GM21576 (cell line): ENCODE measurements around the gene CASP7.
A peak's percentile ranks its signal among the peaks of the same experiment; 100 is the strongest.

Experiments
- ATAC-seq: cut with Tn5 transposase; IDR thresholded peaks from one replicate; pipeline ENCODE4 v1.9.1; 2021; ENCODE audit warnings: mild to moderate bottlenecking, moderate library complexity; ENCODE audit not compliant: unreplicated experiment

The CASP7 gene

DNA sequence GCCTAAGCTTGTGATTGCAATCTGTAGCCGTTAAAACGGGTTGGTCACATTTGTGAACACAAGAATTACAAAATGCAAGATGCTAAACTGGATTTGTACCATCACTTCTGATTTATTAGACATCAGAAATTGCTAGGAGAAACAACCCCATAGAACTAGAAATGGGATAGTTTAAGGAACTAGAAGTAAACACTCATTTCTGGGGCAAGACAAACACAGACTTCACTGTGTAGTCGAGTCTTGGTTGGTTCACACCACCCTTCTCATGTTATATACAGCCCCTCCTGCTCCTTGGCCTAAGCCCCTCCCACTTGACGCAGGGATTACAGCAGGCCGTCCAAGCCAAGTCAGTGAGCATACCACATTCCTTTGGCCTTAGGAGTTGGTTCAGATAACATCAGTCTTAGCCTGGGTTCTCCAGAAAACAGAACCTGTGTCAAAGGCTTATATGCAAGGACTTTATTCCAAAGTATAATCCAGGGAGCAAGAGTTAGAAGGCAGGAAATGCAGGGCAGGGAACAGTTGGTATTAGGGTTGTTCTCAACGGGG, 13.8 kb upstream of the CASP7 start:
- no peak for ATAC-seq

- ATAC-seq = peak; percentile 71
Observed at GRCh38 chr10:113666682-113667252, 12.9 kb upstream of the CASP7 start.

- ATAC-seq = peak; percentile 22
Observed at GRCh38 chr10:113680190-113681111, 739 bp downstream of the CASP7 start.

- ATAC-seq = peak; percentile 55
Observed at GRCh38 chr10:113681533-113682470, 2.1 kb downstream of the CASP7 start.

DNA sequence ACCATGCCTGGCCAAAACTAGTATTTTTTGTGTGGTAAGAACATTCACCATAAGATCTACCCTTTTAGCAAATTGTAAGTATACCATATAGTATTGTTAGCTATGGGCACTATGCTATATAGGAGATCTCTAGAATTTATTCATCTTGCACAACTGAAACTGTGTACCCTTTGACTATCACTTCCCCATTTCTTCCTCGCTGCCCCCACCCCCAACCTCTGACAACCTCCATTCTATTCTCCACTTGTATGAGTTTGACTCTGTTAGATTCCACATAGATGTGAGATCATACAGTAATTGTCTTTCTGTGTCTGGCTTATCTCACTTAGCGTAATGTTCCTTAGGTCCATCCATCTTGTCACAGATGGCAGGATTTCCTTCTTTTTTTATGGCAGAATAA, 3.6 kb downstream of the CASP7 start:
- no peak for ATAC-seq

GRCh38 chr10:113686028-113686427, 6.3 kb downstream of the CASP7 start:
- no peak for ATAC-seq

DNA sequence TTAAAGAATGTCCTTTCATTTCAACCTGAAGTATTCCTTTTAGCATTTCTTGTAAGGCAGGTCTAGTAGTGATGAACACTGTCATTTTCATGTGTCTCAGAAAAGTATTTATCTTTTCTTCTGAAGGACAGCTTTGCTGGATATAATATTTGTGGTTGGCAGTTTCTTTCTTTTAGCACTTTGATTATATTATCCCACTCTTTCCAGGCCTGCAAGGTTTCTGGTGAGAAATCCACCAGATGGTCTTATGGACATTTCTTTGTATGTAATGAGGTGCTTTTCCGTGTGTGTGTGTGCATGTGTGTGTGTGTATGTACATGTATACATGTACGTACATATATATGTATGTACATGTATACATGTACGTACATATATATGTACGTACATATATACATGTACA, 7.3 kb downstream of the CASP7 start:
- ATAC-seq = no peak

- ATAC-seq = no peak
Observed at GRCh38 chr10:113689057-113689456, 9.3 kb downstream of the CASP7 start.

DNA sequence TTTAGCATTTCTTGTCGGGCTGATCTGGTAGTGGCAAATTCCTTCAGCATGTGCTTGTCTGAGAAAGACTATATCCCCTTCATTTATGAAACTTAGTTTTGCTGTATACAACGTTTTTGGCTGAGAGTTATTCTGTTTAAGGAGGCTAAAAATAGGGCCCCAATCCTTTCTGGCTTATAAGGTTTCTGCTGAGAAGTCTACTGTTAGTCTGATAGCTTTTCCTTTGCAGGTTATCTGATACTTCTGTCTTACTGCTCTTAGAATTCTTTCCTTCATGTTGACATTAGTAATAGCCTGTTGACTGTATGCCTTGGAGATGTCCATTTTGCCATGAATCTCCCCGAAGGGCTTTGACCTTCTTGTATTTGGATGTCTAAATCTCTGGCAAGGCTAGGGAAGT, 9.9 kb downstream of the CASP7 start:
- ATAC-seq = no peak

DNA sequence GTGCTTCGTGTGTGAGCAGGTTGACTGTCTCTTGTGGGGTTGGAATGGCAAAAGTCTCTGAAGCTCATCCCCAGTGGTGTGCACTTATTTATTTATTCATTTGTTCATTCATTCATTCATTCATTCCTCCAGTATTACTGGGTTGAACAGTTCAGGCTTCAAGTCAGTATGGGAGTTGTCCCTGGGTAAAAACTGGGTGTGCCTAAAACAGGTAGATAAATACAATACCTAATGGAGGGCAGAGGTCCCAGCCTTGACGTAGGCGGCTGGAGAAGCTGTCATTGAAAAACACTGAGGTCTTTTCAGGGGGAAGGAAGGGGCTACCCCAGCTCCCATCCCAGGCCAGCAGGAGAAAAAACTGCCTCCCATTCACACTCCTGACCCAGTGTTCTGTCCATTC, 11.0 kb downstream of the CASP7 start:
- no peak for ATAC-seq

- no peak for ATAC-seq
Observed at GRCh38 chr10:113691381-113691780, 11.7 kb downstream of the CASP7 start.

GRCh38 chr10:113692271-113692670, 12.6 kb downstream of the CASP7 start:
- ATAC-seq = no peak

- no peak for ATAC-seq
Observed at GRCh38 chr10:113693348-113693747, 13.6 kb downstream of the CASP7 start.

DNA sequence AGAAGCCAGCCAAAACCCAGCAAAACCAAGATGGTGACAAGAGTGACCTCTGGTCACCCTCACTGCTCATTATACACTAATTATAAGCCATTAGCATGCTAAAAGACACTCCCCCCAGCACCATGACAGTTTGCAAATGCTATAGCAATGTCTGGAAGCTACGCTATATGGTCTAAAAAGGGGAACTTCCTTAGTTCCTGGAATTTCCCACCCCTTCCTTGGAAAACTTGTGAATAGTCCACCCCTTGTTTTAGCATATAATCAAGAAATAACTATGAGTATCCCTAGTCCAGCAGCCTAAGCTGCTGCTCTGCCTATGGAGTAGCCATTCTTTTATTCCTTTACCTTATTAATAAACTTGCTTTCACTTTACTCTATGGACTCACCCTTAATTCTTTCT, 16.0 kb downstream of the CASP7 start:
- no peak for ATAC-seq

GRCh38 chr10:113697595-113697994, 17.9 kb downstream of the CASP7 start:
- no peak for ATAC-seq

DNA sequence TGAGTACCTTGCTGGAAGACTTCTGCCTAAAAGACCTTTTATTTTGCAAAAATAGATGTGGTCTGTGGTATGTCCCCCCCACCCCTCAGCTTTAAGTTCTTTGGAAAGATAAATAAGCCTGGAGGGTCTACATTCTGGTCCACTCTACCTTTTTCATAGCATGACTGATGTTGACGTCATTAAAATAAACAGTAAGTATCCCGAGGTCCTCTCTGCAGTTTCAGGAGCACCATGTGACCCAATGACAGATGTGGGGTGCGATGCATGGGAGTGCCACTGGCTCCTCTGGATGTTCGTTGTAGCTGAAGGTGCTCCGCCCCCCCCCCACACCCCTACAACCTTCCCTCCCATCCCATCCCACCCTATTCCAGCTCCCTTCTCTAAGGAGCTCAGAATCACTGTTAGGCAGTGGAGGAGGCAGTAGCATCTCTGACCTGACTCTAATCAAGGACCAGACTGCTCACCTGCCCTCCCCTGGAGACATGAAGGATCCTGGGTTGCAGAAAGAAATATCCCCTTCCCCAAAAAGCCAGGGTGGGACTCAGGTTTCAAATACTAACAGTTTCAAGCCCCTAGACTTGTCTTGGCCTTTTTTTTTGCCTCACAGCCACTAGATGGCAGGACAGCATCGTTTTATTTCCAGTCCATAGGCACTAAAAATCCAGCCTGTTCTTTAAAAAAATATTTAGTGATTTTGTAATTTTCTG, 25.1 kb downstream of the CASP7 start:
- ATAC-seq = peak; percentile 56

- ATAC-seq = no peak
Observed at GRCh38 chr10:113705344-113705652, 25.6 kb downstream of the CASP7 start.

DNA sequence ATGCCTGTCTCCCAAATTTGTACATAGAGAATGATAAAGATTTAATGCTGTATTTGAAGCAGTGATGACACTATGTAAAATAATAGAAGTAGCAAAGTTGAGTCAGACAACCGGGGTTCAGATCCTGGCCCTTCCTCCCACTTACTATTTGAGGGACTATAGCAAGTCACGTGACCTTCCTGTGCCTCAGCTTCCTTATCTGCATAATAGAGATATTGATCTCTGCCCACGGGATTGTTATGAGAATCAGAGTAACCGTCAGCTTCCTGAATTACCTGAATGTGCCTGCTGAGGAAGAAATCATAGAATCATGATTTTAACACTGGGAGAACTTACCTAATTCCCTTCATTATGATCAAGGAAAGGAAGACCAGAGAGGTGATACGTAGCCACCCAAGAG, 26.9 kb downstream of the CASP7 start:
- no peak for ATAC-seq

GRCh38 chr10:113708640-113709039, 28.9 kb downstream of the CASP7 start:
- ATAC-seq = no peak

DNA sequence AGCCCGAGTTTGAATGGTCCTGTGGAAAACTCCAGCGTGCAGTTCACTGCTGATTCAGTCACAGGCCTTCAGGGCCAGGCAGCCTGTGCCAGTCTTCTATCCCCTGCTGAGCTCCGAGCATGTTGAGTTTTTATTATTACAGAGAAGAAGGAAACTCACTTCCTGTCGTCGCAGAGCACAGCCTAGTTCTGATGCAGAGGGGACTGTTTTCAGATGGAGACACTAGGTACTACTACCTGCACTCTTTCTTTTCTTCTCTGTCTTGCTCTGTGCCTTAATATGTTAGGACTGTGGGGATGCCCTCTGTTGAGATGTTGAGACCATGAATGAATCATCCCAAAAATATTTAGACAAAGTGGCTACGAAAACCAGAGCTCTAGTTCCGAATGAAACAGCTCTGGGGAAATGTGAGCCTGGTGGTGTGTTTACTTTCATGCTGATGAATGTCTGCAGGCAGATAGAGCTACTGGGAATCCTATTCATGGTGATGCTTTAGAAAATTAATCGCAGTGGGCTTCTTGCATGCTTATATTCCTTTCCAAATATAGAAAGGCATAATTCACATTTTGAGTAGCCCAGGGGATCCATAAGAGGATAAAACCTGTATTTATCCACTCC, 29.6 kb downstream of the CASP7 start:
- no peak for ATAC-seq
